ENCODE measurements around the gene GSC.

DNA sequence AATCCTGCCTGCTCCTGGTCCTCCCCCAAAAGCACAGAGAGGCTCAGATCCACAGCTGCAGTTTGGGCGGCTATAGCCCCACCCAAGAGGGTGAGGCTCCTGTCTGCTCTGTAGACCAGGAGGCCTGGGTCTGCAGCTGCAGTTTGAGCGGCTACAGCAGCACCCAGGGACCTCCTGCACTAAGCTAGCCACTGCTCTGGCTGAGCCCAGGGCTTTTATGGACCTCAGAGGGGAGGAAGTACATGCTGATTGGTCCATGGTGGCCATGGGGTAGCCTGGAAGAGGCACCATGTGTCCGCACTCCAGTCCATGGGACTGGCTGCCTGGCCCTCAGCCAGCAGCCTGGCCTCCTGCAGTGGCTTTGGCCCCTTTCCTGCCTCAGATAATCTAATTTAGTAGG lies 49.6 kb upstream of the GSC start:
- TF ChIP-seq, protein P1, sequence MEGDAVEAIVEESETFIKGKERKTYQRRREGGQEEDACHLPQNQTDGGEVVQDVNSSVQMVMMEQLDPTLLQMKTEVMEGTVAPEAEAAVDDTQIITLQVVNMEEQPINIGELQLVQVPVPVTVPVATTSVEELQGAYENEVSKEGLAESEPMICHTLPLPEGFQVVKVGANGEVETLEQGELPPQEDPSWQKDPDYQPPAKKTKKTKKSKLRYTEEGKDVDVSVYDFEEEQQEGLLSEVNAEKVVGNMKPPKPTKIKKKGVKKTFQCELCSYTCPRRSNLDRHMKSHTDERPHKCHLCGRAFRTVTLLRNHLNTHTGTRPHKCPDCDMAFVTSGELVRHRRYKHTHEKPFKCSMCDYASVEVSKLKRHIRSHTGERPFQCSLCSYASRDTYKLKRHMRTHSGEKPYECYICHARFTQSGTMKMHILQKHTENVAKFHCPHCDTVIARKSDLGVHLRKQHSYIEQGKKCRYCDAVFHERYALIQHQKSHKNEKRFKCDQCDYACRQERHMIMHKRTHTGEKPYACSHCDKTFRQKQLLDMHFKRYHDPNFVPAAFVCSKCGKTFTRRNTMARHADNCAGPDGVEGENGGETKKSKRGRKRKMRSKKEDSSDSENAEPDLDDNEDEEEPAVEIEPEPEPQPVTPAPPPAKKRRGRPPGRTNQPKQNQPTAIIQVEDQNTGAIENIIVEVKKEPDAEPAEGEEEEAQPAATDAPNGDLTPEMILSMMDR (IDR thresholded peaks at IDR 0.05), result no peak
- TF ChIP-seq EZH2 (IDR thresholded peaks at IDR 0.05) (no peak), EZH2phosphoT487 (IDR thresholded peaks at IDR 0.05) (no peak)

Data from neural progenitor cell (in vitro differentiated cells).